DND-41 (cell line): ENCODE measurements around the gene RUFY2.

Experiments
- EZH2 ChIP-seq: IDR thresholded peaks from 3 replicates; pipeline ENCODE4 v1.6.1; 2012; ENCODE audit warnings: borderline replicate concordance, low read depth, mild to moderate bottlenecking, moderate library complexity, low read length, inconsistent platforms; ENCODE audit not compliant: severe bottlenecking
- TF ChIP-seq, protein P1 (sequence below): IDR thresholded peaks from 2 replicates; pipeline ENCODE4 v1.5.1; 2012; ENCODE audit warnings: borderline replicate concordance, low read length, moderate library complexity, mild to moderate bottlenecking; ENCODE audit not compliant: poor library complexity, severe bottlenecking; ENCODE audit errors: extremely low read depth

DNA sequence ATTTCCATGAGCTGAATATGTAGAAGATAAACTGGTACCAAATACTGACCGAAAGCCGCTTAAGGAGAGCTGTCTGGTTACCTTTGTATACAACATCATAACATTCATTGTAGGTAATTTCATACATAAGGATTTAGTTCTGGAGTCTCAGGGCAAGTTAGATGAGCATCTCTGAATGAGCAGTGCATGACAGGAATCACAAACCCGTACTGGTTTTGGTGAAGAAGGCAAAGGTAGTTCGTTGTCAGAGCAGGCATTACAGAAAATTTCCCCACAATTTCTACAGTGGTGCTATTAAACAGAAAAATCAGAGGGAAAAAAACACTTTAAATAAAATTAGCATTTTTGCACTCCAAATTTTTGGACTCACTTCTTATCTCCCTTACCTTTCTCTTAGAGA lies 61.5 kb downstream of the RUFY2 start:
- TF ChIP-seq, protein P1, sequence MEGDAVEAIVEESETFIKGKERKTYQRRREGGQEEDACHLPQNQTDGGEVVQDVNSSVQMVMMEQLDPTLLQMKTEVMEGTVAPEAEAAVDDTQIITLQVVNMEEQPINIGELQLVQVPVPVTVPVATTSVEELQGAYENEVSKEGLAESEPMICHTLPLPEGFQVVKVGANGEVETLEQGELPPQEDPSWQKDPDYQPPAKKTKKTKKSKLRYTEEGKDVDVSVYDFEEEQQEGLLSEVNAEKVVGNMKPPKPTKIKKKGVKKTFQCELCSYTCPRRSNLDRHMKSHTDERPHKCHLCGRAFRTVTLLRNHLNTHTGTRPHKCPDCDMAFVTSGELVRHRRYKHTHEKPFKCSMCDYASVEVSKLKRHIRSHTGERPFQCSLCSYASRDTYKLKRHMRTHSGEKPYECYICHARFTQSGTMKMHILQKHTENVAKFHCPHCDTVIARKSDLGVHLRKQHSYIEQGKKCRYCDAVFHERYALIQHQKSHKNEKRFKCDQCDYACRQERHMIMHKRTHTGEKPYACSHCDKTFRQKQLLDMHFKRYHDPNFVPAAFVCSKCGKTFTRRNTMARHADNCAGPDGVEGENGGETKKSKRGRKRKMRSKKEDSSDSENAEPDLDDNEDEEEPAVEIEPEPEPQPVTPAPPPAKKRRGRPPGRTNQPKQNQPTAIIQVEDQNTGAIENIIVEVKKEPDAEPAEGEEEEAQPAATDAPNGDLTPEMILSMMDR, result no peak
- TF ChIP-seq EZH2, result no peak
